GM19438 (cell line): Measurements from ENCODE around the gene ENO2.
"Not testable (repeated sequence)": the region's sequence is repeated elsewhere in the genome, so short reads cannot be mapped to it uniquely, and the experiment has no call there.

Experiments
- ATAC-seq: cut with Tn5 transposase; IDR thresholded peaks from one replicate; pipeline ENCODE4 v1.9.1; 2021; ENCODE audit warnings: low read depth; ENCODE audit not compliant: unreplicated experiment

ENO2 gene

GRCh38 chr12:6886206-6886999, 28.0 kb upstream of the ENO2 start:
- ATAC-seq, result not testable (repeated sequence)

DNA sequence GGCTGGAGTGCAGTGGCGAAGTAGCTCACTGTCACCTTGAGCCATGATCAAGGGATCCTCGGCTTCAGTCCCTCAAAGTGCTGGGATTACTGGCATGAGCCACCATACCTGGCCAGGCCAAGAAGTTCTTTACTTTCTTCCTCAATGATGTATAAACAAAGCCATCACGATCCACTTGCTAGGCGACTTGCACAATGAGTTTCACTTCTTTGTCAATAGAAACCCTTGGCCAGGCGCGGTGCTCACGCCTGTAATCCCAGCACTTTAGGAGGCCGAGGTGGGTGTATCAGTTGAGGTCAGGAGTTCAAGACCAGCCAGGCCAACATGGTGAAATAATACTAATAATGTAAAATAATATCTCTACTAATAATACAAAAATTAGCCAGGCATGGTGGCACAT, 26.9 kb upstream of the ENO2 start:
- no peak for ATAC-seq

GRCh38 chr12:6888360-6888759, 26.0 kb upstream of the ENO2 start:
- no peak for ATAC-seq

DNA sequence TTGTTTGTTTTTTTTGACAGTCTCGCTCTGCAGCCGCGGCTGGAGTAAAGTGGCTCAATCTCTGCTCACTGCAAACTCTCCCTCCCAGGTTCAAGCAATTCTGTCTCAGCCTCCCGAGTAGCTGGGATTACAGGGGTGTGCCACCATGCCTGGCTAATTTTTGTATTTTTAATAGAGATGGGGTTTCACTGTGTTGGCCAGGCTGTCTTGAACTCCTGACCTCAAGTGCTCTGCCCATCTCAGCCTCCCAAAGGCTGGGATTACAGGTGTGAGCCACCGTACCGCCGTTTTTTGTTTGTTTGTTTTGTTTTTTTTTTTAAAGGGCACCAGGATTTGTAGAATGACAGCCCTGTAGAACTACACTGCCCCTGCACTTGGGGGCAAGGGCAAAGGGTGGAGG, 25.6 kb upstream of the ENO2 start:
- not testable (repeated sequence) for ATAC-seq

- not testable (repeated sequence) for ATAC-seq
Observed at GRCh38 chr12:6889775-6890573, 24.4 kb upstream of the ENO2 start.

DNA sequence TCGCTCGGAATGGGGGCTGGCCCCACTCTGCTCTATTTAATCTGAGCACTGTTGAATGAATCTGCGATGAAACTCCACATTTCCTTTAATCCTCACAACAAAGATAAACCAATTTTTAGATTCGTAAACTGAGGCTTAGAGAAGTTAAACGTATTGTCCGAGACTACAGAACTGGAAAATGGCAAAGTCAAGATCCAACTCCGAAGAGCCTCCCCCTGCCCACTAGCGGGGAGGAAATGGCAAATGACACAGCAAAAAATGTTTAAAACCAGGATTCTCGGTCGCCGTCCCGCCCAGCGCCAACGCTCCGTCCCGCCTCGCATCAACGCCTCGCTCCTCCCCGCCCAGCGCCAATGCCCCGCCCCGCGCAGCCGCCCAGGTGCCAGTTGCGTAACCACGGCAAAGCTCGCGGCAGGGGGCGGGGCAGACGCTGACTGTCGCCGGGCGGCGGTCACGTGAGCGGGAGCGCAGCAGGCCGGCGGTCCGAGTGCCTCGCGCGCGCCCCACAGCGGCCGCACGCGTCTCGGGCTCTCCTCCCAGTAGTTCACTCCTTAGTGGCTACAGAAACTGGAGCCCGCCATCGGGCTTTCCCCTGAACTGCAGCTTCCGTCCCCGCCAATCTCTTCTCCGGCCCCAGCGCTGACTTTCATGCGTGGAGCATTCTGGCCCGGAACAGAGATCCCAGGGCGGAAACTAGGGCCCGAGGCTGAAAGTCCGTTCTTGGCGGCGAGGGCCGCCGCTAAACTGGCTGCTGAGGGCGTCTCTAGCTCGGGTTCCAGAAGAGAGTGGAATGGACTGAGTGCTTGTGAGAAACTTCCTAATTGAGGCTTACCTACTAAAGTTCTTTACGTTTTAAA, 23.4 kb upstream of the ENO2 start:
- ATAC-seq, result peak; percentile 93

DNA sequence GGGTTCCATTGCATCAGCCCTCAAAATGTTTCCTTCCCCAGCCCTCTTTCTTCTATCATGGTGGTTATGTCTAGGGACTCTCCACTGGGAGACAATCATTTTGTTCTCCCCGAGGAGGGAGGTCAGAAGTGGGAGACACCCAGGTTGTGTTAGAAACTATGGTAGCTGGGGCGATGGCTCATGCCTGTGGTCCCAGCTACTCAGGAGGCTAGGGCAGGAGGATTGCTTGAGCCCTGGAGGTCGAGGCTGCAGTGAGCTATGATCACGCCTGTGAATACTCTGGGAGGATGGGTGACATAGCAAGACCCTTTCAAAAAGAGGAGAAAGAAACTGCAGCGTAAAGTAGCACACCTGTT, 22.8 kb upstream of the ENO2 start:
- ATAC-seq, result no peak

DNA sequence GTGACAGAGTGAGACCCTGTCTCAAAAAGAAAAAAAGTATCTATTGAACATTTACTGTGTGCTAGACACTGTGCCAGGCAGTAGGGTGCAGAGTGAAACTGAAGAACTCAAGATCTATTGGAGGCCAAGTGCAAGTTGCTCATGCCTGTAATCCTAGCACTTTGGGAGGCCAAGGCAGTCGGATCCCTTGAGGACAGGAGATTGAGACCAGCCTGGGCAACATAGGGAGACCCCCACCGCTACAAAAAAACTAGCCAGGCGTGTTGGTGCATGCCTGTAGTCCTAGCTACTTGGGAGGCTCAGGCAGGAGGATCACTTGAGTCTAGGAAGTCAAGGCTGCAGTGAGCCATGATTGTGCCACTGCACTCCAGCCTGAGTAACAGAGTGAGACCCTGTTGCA, 21.7 kb upstream of the ENO2 start:
- not testable (repeated sequence) for ATAC-seq

DNA sequence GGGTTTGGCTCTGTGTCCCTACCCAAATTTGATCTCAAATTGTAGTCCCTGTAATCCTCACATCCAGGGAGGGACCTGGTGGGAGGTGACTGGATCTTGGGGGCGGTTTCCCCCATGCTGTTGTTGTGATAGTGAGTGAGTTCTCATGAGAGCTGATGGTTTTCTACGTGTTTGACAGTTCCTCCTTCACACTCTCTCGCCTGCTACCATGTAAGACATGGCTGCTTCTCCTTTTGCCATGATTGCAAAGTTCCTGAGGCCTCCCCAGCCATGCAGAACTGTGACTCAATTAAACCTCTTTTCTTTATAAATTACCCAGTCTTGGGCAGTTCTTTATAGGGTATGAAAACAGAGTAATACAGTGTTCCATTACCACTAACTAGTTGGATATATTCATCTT, 20.1 kb upstream of the ENO2 start:
- ATAC-seq, result no peak

DNA sequence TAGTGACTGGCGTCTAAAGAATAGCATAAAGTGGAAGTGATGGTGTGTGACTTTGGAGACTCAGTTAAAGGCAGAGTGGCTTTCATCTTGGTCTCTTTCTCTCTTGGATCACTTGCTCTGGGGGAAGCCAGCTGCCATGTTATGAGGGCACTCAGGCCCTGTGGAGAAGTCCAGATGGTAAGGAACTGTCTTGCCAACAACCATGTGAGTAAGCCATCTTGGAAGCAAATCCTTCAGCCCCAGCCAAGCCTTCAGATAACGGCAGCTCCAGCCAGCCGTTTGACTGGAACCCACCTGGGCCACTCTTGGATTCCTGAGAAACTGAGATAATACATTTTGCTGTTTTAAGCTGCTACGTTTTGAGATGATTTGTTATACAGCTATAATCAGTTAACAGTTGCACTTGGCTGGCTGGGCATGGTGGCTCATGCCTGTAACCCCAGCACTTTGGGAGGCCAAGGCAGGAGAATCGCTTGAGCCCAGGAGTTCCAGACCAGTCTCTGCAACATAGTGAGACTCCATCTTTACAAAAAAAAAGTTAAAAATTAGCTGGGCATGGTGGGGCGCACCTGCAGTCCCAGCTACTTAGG, 17.4 kb upstream of the ENO2 start:
- ATAC-seq, result no peak

- no peak for ATAC-seq
Observed at GRCh38 chr12:6899427-6899826, 15.0 kb upstream of the ENO2 start.

DNA sequence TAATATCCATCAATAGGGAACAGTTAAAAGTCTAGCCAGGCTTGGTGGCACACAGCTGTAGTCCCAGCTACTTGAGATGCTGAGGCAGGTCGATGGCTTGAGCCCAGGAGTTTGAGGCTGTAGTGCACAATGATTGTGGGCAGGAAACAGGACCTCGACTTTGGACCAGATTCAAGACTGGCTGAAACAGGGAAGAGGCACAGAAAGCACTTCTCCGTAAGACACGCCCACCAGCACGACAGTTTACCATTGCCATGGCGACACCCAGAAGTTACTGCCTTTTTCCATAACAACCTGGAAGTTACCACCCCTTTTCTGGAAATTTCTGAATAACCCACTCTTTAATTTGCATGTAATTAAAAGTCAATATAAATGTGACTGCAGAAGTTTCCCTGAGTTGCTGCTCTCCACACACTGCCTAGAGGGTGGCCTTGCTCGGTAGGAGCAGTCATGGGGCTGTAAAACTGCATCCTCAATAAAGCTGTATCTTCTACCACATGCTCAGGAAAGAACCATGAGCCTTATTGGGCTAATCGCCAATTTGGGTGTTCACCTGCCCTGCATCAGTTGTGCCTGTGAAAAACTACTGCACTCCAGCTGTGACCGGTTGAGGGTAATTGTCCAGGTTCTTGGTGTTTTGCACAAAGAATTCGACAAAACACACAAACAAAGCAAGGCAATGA, 14.4 kb upstream of the ENO2 start:
- no peak for ATAC-seq

DNA sequence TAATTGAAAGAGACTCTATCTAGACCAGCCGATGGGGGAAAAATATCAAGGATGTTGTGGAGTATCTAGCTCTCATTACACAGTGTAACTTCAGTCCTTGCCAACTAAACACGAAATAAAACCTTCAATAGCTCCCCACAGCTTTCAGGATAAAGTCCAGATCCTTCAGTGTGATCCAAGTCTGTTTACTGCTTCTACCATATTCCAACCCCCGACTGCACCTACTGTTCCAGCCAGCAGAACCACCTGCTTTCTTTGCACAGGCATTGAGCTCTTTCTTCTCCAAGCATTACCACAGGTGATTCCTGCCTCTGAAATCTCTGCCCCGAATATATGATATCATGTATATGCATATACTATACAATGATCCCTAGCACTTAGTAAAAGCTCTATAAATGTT, 11.9 kb upstream of the ENO2 start:
- ATAC-seq, result no peak

DNA sequence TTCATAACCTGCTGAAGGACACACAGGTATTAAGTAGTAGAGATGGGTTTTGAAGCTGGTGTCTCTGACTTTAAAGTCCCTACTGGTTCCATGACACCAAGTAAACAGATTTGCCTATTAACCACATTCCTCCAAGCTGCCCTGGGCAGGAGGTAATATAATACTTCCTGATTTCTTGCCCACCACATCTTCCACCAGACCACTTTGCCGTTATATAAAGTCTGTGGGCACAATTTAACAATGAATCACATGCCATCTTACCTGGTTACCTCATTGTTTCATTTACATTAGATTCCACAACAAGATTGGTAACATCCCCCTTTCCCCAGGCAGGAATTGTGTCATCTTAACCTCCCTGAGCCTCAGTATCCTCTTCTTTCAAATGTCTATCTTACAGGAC, 10.7 kb upstream of the ENO2 start:
- no peak for ATAC-seq

DNA sequence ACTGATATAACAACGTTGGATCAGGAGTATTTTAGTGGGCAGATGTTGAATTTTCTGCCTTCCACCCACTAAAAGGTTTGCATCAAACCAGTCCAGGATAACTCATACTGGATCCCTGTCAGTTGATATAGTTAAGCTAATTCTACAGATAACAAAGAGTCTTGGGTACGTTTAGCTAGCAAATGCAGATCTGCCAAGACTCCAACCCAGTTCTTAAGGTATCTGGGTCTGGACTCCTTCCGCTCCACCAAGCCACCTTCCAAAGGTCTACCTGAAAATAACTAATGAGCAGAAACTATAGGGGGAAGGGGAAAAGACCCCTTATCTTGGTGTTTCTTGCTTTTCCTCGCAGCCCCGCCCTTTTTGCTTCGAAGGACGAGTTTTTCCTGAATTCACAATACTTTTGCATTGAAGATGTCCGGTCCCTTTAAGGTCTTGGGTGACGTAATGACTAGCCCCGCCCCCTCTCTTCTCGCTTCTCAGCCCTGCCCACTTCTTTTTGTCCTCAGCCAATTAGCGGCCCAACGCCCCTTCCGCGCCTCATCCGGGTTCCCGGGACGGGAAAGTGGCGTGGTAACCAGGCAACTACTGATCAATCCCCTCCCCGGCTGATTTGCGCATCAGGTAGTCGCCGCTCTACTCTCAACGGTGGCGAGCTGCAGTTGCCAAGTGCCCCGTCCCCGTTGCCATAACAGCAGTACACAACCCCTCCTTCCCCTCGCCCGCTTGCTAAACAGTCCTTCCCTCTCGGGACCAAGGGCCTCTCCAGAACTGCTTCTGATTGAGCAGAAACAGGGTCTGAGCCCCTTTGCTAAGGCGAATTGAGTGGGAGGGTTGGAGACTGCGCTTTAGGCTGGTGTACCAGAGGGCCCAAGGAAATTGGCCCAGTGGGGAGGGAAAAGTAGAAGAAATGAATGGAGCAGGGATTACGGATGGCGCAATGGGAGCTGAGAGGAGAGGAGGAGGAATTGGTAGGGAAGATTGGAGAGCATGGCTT, 9.8 kb upstream of the ENO2 start, which contains the start of gene LRRC23:
Gene LRRC23, plus strand, starts transcription at position 543 of the 997 bp plus-strand sequence. CDS start 812 bp downstream, outside the sequence.
- peak; percentile 96 for ATAC-seq

DNA sequence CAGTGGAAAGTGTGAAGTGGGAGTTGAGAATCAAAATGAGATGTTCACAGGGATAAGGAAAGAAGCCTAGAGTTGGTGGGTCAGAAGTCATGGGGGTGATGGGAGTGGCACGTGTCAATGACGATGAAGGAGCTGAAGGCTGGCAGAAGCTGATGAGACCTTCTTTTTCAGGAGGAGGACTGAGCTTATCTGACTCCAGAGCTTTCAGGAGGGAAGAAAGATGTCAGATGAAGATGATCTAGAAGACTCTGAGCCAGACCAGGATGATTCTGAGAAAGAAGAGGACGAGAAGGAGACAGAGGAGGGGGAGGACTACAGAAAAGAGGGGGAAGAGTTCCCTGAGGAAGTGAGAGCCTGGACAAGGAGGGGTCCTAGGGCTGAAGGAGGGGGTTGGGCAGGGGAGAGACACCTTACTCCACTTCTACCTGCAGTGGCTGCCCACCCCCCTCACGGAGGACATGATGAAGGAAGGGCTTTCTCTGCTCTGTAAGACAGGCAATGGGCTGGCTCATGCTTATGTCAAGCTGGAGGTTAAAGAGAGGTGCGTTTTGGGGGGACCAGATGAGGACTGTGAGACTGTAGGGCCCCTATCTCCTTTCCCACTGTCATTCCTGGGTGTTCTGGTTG, 8.9 kb upstream of the ENO2 start:
- no peak for ATAC-seq

GRCh38 chr12:6908141-6908540, 6.2 kb upstream of the ENO2 start:
- not testable (repeated sequence) for ATAC-seq

- no peak for ATAC-seq
Observed at GRCh38 chr12:6909421-6910145, 4.8 kb upstream of the ENO2 start.
